GM18858 (cell line): ENCODE measurements around the gene PPP4R3B.
"Not testable (repeated sequence)": the region's sequence is repeated elsewhere in the genome, so short reads cannot be mapped to it uniquely, and the experiment has no call there.

Experiments used
- ATAC-seq: cut with Tn5 transposase; IDR thresholded peaks from one replicate; pipeline ENCODE4 v1.9.1; 2021; ENCODE audit not compliant: unreplicated experiment

Gene PPP4R3B

DNA sequence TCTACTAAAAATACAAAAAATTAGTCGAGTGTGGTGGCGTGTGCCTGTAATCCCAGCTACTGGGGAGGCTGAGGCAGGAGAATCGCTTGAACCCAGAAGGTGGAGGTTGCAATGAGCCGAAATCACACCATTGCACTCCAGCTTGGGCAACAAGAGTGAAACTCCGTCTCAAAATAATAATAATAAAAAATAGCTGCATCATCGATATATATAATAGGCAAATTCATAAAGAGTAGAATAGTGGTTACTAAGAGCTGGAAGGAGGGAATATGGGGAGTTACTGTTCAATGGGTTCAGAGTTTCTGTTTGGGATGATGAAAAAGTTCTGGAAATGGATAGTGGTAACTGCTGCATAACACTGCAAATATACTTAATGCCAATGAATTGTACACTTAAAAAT lies 20.6 kb downstream of the PPP4R3B start:
- ATAC-seq = not testable (repeated sequence)

DNA sequence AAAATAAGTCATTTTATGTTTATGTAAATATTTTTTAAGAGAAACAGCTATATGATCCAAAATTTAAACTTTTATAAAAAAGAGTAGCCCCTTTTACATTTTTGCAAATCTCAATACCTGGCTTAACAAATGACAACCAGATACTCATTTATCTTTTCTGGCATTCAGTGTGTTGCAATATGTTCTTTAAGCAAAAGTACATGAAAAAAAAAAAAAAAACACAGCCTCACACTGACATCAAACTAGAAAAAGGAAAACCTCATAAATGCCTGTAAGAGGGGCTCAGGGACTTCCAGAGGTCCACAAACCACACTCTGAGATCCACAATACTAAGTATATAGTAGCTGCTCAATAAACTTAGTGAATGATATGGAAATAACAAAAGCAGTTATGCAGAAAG lies 21.9 kb downstream of the PPP4R3B start:
- ATAC-seq = no peak

DNA sequence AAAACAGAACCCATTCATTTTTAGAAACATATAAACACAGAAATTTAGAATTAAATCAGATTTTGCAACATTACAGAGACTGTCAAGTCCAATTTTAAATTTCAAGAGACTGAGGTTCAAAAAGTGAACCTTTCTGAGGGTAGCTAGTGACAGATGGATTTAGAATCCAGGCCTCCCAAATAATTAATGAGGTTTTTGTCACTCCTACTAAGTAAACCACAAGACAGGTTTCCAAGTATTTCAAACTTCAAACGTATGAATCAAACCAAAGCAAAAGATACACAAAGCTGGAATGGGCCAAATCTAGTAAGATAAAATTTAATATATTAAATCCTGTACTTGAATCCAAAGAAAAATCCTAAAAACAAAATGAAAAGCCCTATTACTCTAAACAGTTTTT lies 25.3 kb downstream of the PPP4R3B start:
- no peak for ATAC-seq

DNA sequence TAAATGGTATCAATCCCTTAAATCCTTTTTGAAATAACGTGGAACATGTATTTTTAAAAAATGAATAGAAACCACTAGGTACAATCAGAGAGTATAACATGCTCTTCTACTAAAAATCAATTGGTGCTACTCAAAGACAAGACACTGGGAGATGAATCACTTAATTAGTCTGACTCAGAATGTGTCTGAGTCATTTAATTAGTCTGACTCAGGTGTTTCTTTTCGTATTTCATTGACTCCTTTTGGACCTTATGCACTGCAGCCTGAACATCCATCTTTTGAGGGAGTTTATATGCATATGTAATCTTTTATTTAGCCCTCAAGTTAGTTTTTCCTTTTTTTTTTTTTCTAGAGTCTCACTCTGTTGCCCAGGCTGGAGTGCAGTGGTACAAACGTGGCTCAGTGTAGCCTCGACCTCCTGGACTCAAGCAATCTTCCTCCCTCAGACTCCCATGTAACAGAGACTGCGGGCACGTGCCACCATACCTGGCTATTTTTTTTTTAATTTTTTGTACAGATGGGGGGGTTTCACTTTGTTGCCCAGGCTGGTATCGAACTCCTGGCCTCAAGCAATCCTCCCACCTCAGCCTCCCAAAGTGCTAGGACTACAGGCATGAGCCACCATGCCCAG lies 26.5 kb downstream of the PPP4R3B start:
- ATAC-seq = peak; percentile 84

DNA sequence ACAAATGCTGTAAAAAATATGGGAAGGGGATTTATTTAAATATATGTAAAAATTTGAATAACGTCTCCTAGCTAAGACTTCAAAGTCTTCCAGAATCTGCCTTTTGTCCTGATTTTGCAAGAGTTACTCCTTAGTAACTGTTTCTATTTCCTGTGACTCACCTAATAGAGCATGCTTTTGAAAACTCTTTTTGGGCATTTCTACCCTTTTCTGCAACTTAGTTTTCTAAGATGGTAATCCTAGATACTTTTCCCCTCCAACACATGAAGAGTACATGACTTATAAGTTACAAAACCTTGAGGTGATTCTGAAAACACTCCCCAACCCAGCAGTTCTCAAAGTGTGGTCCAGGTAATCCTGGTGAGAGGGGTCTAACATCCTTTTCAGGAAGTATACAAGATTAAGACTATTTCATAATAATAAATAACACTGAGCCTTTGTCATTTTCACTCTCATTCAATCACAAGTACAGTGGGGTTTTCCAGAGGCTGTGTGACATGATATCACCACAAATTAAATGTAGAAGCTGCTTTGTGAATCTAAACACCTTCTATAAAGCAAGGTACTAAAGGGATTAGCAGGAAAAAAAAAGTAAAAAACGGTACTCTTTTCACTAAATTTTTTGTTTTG lies 31.9 kb downstream of the PPP4R3B start:
- no peak for ATAC-seq

DNA sequence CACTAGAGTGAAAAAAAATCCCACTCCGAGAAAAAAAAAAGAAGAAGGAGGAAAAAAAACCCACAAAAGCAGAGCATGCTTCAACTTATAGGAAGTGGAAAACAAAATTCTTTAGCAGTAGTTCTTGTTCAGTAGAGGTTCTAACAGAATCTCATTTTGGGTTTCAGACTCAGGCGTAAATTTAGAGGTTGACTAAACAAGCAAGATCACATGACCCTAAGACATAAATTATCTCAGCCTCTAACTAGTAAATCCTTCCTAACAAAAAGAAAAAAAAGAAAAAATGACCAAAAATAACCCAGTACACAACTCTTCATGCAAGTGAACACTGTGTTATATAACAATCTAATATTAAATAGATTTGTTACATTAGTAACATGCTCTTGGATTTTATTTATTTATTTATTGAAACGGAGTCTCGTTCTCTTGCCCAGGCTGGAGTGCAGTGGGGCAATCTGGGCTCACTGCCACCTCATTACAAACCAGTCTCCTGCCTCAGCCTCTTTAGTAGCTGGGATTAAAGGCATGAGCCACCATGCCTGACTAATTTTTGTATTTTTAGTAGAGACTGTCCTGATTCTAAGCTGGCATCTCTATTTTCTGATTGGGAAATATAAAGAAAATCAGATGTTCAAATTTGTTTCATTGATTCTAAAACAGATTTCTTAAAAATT lies 35.4 kb downstream of the PPP4R3B start:
- ATAC-seq = no peak

DNA sequence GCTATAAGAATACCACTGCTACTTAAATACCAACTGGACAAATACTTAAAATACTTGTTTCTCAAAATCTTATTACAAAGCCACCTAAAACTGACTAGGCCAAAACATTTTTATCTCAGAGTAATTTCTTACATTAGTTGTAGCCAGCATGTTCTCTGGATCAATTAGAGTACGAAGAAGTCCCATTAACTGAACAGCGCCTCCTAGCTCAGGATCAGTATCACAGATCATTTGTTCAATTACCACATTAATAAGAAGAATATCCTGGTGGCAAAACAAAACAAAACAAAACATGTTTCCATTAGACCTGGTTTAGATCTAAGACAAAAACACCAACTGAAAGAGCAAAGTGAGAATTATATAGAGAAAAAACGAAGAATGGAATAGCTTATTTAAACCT lies 36.0 kb downstream of the PPP4R3B start:
- ATAC-seq = no peak

DNA sequence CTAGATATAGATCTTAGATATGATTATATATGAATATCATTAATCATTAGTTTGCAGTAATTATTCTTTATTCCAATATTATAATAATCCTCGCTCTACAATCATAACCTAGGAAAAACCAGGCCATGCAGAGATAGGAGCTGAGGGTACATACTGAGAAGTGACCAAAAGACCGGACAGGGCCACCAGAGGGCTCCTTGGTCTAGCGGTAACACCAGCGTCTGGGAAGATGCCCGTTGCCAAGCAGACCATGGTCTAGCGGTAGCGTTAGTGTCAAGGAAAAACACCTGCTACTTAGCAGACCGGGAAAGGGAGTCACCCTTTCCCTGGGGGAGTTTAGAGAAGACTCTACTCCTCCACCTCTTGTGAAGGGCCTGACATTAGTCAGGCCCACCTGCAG lies 48.4 kb downstream of the PPP4R3B start:
- not testable (repeated sequence) for ATAC-seq

DNA sequence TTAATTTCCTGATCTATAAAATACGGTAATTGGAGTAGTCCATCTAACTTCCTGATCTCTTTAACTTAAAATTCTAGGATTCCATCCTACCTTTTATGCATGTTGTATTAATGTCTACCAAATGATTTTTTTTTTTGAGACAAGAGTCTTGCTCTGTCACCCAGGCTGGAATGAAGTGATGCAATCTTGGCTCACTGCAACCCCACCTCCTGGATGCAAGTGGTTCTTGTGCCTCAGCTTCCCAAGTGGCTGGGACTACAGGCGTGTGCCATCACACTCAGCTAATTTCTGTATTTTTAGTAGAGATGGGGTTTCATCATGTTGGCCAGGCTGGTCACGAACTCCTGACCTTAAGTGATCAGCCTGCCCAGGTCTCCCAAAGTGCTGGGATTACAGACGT lies 50.1 kb downstream of the PPP4R3B start:
- ATAC-seq = no peak

DNA sequence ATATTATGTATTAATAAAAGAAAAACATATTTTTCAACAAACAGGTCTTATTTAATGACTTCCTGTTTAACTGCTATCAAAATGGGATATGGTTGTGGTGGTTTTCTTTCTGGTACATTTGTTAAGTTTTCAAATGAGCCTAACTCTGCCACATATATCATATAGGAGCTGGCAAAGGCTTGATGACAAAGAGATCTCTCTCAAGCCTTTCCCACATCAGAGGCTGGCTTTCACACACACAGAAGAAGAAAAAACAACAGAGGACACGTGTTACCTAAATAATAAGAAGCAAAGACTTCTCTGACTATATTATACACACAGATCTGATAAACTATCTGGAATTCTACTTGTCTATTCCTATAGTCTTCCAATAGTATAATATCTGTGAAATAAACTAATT lies 51.8 kb downstream of the PPP4R3B start:
- ATAC-seq = no peak

DNA sequence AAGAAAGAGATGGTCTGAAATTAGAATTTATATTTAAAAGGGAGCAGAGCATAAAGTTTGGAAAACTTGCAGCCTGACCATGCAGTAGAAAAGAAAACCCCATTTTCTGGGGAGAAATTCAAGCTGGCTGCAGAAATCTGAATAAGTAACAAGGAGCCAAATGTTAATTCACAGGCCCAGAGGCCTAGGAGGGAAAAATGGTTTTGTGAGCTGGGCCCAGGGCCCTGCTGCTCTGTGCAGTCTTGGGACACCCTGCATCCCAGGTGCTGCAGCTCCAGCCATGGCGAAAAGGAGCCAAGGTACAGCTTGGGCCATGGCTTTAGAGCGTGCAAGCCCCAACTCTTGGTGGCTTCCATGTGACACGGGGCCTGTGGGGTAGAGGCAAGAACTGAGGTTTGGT lies 56.6 kb downstream of the PPP4R3B start:
- ATAC-seq = no peak

DNA sequence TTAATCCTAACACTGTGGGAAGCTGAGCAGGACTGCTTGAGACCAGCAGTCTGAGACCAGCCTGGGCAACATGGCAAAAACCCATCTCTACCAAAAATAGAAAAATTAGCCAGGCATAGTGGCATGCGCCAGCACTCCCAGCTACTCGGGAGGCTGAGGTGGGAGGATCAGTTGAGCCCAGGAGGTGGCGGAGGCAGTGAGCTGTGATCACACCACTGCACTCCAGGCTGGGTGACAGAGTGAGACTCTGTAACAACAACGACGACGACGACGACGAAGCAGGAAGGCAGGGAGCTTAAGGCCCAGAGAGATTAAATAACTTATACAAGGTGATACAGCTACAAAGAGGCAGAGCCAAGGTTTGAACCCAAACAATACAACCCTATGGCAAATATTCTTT lies 60.6 kb downstream of the PPP4R3B start:
- ATAC-seq = no peak

DNA sequence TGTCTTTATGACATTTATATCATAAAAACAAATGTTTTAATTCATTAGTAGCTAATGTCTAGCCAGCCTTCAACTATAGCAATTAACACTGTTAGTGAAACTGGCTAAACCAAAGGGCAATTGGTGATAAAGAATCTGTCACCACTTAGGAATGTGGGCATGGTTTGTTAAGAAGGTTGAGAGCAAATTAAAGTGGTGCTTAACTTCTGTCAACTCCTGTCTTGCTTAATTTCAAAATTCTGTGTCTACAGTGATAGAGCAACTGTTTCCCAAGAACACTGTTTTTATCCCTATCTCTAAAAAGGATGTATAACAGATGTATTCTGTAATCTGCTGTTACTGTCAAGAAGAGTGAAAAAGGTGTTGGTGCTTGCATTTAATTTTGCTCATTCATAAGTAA lies 61.4 kb downstream of the PPP4R3B start:
- no peak for ATAC-seq

DNA sequence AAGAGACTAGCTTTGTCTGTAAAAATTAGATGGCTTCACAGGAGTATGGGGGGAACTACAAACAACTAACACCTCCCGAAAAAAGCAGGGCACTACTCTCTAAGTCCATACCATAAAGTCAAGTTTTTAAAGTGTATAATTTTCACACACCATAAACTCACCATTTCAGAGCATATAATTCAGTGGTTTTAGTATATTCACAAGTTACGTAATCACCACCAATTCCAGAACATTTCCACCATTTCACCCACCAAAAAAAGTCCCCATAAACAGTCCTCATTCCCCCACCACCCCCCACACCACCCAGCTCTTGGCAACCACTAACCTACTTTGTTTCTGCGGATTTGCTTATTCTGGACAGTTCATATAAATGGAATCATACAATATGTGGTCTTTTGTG lies 64.1 kb downstream of the PPP4R3B start:
- no peak for ATAC-seq

DNA sequence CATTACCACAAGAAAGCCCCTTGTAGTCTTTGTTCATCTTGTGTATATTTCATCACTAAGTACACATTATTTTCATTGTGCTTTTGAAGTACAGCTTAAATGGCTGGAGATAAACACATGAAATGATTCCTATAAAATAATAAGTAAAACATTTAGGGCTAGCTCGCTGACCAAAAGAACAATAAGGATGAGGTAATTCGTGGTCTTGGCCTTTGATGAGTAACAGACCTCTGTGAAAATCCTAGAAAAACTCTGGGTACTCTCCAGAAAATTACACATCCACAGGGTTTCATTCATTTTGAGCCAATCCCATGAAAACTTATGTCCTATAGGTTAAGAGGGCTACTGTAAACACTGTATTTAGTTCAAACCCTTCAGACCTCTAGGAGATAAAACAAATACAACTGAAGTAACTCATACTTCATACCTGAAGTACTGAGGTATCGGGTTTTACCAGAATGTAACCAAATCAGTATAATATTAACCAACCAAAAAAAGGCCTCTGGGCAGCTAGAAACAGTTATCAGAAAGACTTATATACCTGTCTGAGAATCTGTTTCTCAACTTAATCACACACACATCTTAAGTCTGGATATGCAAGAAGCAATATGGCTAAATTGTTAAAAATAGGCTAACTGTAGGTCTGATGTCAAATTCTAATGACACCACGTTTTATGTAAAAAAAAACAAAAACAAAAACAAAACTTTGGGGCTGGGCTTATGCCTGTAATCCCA lies 66.9 kb downstream of the PPP4R3B start:
- ATAC-seq = no peak

DNA sequence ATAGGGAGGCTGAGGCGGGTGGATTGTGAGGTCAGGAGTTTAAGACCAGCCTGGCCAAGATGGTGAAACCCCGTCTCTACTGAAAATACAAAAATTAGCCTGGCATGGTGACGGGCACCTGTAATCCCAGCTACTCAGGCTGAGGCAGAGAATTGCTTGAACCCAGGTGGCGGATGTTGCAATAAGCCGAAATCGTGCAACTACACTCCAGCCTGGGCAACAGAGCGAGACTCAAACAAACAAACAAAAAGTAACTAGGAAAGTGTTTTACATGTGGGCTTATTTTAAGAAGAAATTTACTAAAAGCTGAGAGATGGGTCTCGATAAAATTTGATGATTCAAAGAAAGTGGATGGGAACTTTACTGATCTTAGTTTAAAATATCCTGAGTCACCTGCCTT lies 69.7 kb downstream of the PPP4R3B start:
- ATAC-seq = not testable (repeated sequence)

DNA sequence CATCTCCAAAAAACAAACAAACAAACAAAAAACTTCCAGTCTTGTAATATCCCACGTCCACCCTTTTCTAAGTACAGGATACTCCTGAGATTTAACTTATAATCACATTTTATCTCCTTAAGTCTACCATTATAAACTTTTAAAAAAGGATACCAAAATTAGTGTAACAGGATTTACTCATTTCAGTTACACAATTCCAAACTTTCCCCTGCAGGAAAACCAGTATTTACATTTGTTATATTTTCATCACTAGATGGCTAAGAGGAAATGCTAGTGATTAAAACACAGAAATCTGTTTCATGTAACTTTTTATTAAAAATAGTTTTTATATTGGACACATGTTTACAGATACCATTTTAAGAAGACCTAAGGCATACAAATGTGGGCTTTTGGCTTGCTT lies 70.4 kb downstream of the PPP4R3B start:
- no peak for ATAC-seq

DNA sequence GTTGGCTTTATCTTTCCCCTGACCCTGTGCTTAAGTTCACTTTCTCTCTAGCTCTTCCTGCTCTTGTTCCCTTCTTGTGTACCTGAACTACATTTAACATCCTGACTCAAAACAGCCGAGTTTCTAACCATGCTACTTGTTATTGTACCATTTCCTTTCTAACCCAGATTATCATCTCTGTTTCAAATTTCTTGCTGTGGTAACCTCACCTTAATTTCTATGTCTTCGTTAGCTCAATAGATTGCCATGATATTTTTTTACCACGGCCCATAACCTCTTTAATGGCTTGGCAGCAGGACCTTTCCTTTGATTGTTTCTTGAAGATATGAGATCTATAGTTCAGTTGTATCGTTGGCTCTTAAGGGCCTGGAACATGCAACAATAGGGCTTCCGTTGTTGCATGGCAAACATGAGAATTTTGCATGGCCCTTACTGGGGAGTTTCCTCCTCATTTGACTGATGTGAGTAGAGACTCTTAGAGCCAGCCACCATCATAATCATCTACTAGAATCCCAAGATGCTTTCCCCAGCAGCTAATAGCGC lies 86.8 kb downstream of the PPP4R3B start:
- no peak for ATAC-seq

DNA sequence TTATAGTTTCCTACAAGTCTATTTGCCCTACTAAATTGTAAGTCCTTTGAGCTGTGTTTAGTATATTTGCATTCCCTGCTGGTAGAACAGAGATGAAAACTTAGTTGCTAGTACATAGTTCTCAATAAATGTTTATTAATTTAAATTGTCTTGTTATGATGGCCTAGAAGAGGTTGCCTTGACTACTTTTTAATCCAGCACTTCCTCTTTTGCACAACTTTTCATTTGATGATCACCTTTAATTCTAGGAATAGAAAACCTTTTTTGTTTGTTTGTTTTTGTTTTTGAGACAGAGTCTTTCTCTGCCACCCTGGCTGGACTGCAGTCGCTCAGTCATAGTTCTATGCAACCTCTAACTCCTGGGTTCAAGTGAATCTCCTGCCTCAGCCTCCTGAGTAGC lies 91.2 kb downstream of the PPP4R3B start:
- ATAC-seq = no peak

DNA sequence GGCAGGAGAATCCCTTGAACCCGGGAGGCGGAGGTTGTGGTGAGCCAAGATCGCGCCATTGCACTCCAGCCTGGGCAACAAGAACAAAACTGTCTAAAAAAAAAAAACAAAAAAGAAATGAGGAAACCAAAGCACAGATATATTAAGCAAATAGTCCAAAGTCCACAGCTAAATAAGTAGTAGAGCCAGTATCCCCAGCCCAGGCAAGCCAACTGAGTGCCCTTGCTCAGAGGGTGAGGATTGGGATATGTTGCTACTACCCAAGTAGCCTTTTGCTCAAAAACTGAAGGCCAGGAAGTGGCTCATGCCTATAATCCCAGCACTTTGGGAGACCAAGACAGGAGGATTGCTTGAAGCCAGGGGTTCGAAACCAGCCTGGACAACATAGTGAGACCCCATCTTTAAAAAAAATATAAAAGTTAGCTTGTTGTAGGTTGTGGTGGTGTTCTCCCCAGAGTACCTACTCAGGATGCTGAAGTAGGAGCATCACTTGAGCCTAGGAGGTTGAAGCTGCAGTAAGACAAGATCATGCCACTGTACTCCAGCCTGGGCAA lies 92.5 kb downstream of the PPP4R3B start:
- ATAC-seq = no peak
